Left lung (tissue), 10 donors: ENCODE measurements around the gene SMYD2. TPM values are rescaled to one million over a fixed set of nuclear protein-coding genes. Genes with fewer than 3 reads are reported as not detected.

Experiments used
- ATAC-seq: fragments of 200-7000 bp; cut with Tn5 transposase; one replicate; pipeline ENCODE4 v1.9.1; 2020; ENCODE audit warnings: moderate library complexity
- DNase-seq, 4 donors: peaks; one replicate each; pipeline ENCODE4 v3.0.0-alpha.2; 2013 to 2020
- H3K27ac ChIP-seq, 2 donors: fragments of 200-600 bp; sonication (generic) in 1 of 2; one replicate each; pipeline versions ENCODE4 v1.5.0 to v1.8.0; 2020 to 2021
- H3K27me3 ChIP-seq, 2 donors: fragments of 200-600 bp; sonication (generic) in 1 of 2; one replicate each; pipeline versions ENCODE4 v1.5.0 to v1.8.0; 2020 to 2021
- H3K36me3 ChIP-seq, 2 donors: fragments of 200-600 bp; sonication (generic) in 1 of 2; one replicate each; pipeline versions ENCODE4 v1.5.0 to v1.8.0; 2020 to 2021
- H3K4me1 ChIP-seq, 2 donors: fragments of 200-600 bp; one replicate each; pipeline ENCODE4 v1.8.0; 2021
- H3K4me3 ChIP-seq, 2 donors: fragments of 200-600 bp; sonication (generic) in 1 of 2; one replicate each; pipeline versions ENCODE4 v1.5.0 to v1.8.0; 2020 to 2021; ENCODE audit warnings: mild to moderate bottlenecking in 1 of 2
- H3K9me3 ChIP-seq, 2 donors: fragments of 200-600 bp; sonication (generic) in 1 of 2; one replicate each; pipeline versions ENCODE4 v1.5.0 to v1.8.0; 2020 to 2021
- CTCF ChIP-seq, 2 donors: fragments of 200-600 bp; sonication (generic) in 1 of 2; IDR thresholded peaks; one replicate each; pipeline versions ENCODE4 v1.5.0 to v1.8.0; 2021; ENCODE audit warnings: antibody characterized with exemption in 2 of 2
- intact Hi-C, 2 donors: fragments of 100-400 bp; cut with DNase I; formaldehyde crosslinking; loops; one replicate each; pipeline versions ENCODE4 v1.11.2 to v1.14.2; 2022
- polyA plus RNA-seq, 6 donors: library from polyadenylated mRNA; unstranded; fragments of 120-200 nt; gene quantifications; one replicate each; pipeline ENCODE4 v1.2.1, GENCODE V29; 2013; ENCODE audit not compliant: insufficient read length in 6 of 6
- total RNA-seq, 2 donors: library from RNA; stranded (reverse); fragmentation: NEBNext Ultra II Directional; extraction: Animal tissue kit (Norgen Biotek cat#: 25700); gene quantifications; one replicate each; pipeline ENCODE4 v1.2.1, GENCODE V29; 2021
- donor health status: DM: no; HTN: yes; CAD: no.
- donor health status: DM: no; HTN: no; CAD: no.

SMYD2 gene
- total and polyA plus RNA-seq, 8 donors, result 33.2 to 75.5 (median 67.8) TPM

GRCh38 chr1:214318956-214319736 is 38.2 kb downstream of the SMYD2 start:
- no peaks in the 10 kb centered on the region for H3K9me3 ChIP-seq
- no peak for ATAC-seq
- H3K27ac ChIP-seq, result no peak overlapping the region
- TF ChIP-seq CTCF (IDR thresholded peaks at IDR 0.05), result no peak
- intact Hi-C loops, result no loop called here
- H3K4me1 ChIP-seq, result no peaks in the 10 kb centered on the region
- peaks cover 0 to 24% of the 10 kb centered on the region in 2 donors for H3K36me3 ChIP-seq
- DNase-seq, result no peak
- no peaks in the 10 kb centered on the region for H3K27me3 ChIP-seq
- H3K4me3 ChIP-seq, result no peak overlapping the region

DNA sequence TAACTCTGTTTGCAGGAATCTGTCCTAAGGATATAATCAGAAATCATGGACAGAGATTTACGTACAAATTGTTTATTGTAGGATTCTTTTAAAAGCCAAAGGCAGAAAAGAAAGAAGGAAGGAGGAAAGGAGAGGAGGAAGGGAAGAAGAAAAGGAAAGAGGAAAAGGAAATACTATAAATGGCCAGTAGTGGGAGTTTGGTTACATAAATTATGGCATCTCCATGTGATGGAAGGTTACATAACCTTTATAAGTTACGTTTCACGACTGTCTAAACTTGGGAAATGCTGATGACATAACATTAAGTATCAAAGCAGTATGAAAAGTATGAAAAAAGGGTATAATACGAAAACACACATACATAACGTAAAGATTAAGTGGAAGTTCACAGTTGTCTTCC is 39.0 kb downstream of the SMYD2 start:
- no peak for TF ChIP-seq CTCF (IDR thresholded peaks at IDR 0.05)
- no peaks in the 10 kb centered on the region for H3K9me3 ChIP-seq
- H3K4me1 ChIP-seq, result no peaks in the 10 kb centered on the region
- H3K36me3 ChIP-seq, result peaks cover 0 to 24% of the 10 kb centered on the region in 2 donors
- H3K27me3 ChIP-seq, result no peaks in the 10 kb centered on the region
- no peak overlapping the region for H3K27ac ChIP-seq
- DNase-seq (no peak), ATAC-seq (no peak)
- intact Hi-C loops, result loop anchor here in 1 of 2 donors (10.0 kb wide), 1 partner anchor 105 kb away; no protein-coding TSS in a partner anchor
- no peak overlapping the region for H3K4me3 ChIP-seq

DNA sequence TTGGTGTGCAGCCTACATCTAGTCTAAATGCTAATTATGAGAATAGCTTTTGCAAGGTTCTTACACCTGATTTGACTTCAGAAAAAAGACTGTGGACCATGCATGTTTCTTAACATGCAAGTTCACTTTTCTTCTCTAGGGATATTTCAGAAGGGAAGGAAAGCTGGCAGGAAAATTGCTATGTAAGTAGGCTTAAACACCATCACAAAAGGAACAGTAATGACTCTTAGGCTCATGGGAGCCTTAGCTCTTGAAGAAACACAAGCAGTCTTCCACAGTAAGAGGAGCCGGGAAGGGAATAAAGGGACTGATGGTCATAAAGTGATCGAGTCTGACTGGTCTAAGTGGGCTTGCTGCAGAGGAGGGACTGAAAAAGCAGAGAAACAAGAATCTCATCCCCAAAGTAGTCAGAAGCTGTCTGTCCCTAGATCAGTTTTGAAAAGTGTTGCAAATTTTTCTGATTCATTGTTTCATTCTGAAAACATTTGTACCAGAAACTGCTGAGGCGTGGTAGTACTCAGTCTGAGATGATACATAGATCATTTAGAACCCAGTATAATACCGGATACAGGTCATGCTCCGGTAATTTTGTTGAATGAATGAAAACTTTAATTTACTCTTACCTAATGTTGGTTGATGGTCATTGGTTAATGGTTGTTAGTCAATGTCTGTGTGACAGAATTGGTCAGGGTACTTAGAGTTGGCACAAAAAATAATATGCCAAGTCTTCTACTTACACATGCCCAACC is 40.9 kb downstream of the SMYD2 start:
- H3K36me3 ChIP-seq, result peaks cover 0 to 18% of the 10 kb centered on the region in 2 donors
- ATAC-seq, result no peak
- TF ChIP-seq CTCF (IDR thresholded peaks at IDR 0.05), result no peak
- H3K27me3 ChIP-seq, result no peaks in the 10 kb centered on the region
- no peaks in the 10 kb centered on the region for H3K4me1 ChIP-seq
- no peak for DNase-seq
- H3K9me3 ChIP-seq, result no peaks in the 10 kb centered on the region
- no peak overlapping the region for H3K4me3 ChIP-seq
- intact Hi-C loops, result loop anchor here in 1 of 2 donors (10.0 kb wide), 1 partner anchor 107 kb away; no protein-coding TSS in a partner anchor
- no peak overlapping the region for H3K27ac ChIP-seq

- intact Hi-C loops, result loop anchor here in 1 of 2 donors (10.0 kb wide), 1 partner anchor 110 kb away; no protein-coding TSS in a partner anchor
- no peak for TF ChIP-seq CTCF (IDR thresholded peaks at IDR 0.05)
- DNase-seq (no peak), ATAC-seq (no peak)
- H3K27ac ChIP-seq, result no peak overlapping the region
- no peaks in the 10 kb centered on the region for H3K27me3 ChIP-seq
- no peaks in the 10 kb centered on the region for H3K4me1 ChIP-seq
- H3K36me3 ChIP-seq, result no peaks in the 10 kb centered on the region
- no peak overlapping the region for H3K4me3 ChIP-seq
- no peaks in the 10 kb centered on the region for H3K9me3 ChIP-seq
These were observed 44.2 kb downstream of the SMYD2 start for GRCh38 chr1:214324896-214325800.
